ENCODE measurements around the gene PRICKLE2. TPM values are rescaled to one million over a fixed set of nuclear protein-coding genes. Genes with fewer than 3 reads are reported as not detected.

PRICKLE2 gene
- total RNA-seq, 1 experiment from 2014 or later = 5.6 TPM

DNA sequence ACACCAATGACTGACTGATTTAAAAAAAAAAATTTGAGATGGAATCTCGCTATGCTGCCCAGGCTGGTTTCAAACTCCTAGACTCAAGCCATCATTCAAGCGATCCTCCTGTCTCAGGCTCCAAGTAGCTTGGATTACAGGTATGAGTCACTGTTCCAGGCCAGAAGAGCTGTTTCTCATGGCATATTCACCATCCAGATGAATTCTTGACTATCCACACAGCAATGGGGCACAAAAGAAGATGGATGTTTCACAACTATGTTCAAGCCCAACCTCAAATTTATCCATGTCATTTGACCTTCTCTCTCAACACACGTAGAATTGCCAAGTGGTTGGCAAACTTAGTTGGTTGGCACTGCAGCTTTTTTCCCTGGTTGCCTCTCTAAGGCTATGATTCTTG, 40.6 kb downstream of the PRICKLE2 start:
- ChIA-PET POLR2A (no interaction called here), CTCF (interaction anchor here (1.4 to 1.5 kb wide), 2 partner anchors 18 to 154 kb away, joined by 3 to 5 read pairs; no protein-coding TSS in a partner anchor)
- peaks cover 13% of the 10 kb centered on the region for H3K4me1 Mint-ChIP-seq
- DNase-seq (ENCODE audit: low spot score) (no peak), ATAC-seq (no peak)
- no peak overlapping the region for H3K27ac Mint-ChIP-seq
- no peaks in the 10 kb centered on the region for H3K36me3 Mint-ChIP-seq
- no peak overlapping the region for H3K4me3 Mint-ChIP-seq
- TF ChIP-seq NR2C2 (CRISPR knock-in tag; IDR thresholded peaks at IDR 0.05) (no peak), ZNF416 (CRISPR knock-in tag; IDR thresholded peaks at IDR 0.05) (no peak), TCF7 (CRISPR knock-in tag; IDR thresholded peaks at IDR 0.05; ENCODE audit: low read depth) (no peak), NFE2L1 (CRISPR knock-in tag; IDR thresholded peaks at IDR 0.05) (no peak), MLX (CRISPR knock-in tag; IDR thresholded peaks at IDR 0.05) (no peak), ATF2 (CRISPR knock-in tag; IDR thresholded peaks at IDR 0.05; ENCODE audit: borderline replicate concordance, low read depth) (no peak), FOXP1 (CRISPR knock-in tag; IDR thresholded peaks at IDR 0.05; ENCODE audit: borderline replicate concordance) (no peak), RORB (CRISPR knock-in tag; IDR thresholded peaks at IDR 0.05) (no peak), ATF3 (CRISPR knock-in tag; conservative IDR thresholded peaks at IDR 0.05) (no peak)
- TF ChIP-seq, protein P1, sequence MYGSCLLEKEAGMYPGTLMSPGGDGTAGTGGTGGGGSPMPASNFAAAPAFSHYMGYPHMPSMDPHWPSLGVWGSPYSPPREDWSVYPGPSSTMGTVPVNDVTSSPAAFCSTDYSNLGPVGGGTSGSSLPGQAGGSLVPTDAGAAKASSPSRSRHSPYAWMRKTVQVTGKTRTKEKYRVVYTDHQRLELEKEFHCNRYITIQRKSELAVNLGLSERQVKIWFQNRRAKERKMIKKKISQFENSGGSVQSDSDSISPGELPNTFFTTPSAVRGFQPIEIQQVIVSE (CRISPR knock-in tag; IDR thresholded peaks at IDR 0.05; ENCODE audit: borderline replicate concordance) = no peak
- TF ChIP-seq, protein P2, sequence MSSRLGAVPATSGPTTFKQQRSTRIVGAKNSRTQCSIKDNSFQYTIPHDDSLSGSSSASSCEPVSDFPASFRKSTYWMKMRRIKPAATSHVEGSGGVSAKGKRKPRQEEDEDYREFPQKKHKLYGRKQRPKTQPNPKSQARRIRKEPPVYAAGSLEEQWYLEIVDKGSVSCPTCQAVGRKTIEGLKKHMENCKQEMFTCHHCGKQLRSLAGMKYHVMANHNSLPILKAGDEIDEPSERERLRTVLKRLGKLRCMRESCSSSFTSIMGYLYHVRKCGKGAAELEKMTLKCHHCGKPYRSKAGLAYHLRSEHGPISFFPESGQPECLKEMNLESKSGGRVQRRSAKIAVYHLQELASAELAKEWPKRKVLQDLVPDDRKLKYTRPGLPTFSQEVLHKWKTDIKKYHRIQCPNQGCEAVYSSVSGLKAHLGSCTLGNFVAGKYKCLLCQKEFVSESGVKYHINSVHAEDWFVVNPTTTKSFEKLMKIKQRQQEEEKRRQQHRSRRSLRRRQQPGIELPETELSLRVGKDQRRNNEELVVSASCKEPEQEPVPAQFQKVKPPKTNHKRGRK (CRISPR knock-in tag; IDR thresholded peaks at IDR 0.05; ENCODE audit: borderline replicate concordance) = no peak
- no peaks in the 10 kb centered on the region for H3K9me3 Mint-ChIP-seq
- H3K27me3 Mint-ChIP-seq (ENCODE audit: low read depth) = no peaks in the 10 kb centered on the region

DNA sequence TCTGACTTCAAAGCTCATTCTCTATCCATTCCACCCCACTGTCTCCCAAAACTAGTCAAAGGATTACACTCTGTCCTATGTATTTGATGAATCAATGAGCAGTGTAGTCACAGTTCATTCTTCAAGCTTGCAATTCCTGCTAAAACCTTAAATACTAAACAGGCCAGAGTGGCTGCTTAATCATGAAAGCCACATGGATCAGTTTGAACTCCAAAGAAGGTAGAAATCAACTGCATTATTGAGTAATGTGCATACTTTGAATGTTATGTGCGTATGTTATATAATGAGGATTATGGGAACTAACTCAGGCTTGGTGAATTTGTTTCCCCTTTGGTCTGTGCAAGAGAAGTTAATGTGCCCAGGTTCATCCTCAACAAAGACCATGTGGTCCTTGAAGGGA, 45.4 kb downstream of the PRICKLE2 start:
- TF ChIP-seq NFATC4 (CRISPR knock-in tag; IDR thresholded peaks at IDR 0.05) = no peak
- TF ChIP-seq MAX (CRISPR knock-in tag; IDR thresholded peaks at IDR 0.05) = no peak
- TF ChIP-seq ZNF263 (CRISPR knock-in tag; IDR thresholded peaks at IDR 0.05; ENCODE audit: low read depth) = no peak
- TF ChIP-seq EMX1 (CRISPR knock-in tag; IDR thresholded peaks at IDR 0.05) = no peak
- TF ChIP-seq, protein P3, sequence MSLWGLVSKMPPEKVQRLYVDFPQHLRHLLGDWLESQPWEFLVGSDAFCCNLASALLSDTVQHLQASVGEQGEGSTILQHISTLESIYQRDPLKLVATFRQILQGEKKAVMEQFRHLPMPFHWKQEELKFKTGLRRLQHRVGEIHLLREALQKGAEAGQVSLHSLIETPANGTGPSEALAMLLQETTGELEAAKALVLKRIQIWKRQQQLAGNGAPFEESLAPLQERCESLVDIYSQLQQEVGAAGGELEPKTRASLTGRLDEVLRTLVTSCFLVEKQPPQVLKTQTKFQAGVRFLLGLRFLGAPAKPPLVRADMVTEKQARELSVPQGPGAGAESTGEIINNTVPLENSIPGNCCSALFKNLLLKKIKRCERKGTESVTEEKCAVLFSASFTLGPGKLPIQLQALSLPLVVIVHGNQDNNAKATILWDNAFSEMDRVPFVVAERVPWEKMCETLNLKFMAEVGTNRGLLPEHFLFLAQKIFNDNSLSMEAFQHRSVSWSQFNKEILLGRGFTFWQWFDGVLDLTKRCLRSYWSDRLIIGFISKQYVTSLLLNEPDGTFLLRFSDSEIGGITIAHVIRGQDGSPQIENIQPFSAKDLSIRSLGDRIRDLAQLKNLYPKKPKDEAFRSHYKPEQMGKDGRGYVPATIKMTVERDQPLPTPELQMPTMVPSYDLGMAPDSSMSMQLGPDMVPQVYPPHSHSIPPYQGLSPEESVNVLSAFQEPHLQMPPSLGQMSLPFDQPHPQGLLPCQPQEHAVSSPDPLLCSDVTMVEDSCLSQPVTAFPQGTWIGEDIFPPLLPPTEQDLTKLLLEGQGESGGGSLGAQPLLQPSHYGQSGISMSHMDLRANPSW (CRISPR knock-in tag; conservative IDR thresholded peaks at IDR 0.05; ENCODE audit: low read depth) = no peak
- peaks cover 9% of the 10 kb centered on the region for H3K9me3 Mint-ChIP-seq
- peaks cover 16% of the 10 kb centered on the region for H3K4me1 Mint-ChIP-seq
- H3K36me3 Mint-ChIP-seq = no peaks in the 10 kb centered on the region
- CTCF ChIA-PET = interaction anchor here (0.7 to 0.8 kb wide), 2 partner anchors 284 to 304 kb away, joined by 3 to 4 read pairs; no protein-coding TSS in a partner anchor
- ATAC-seq (no peak), DNase-seq (ENCODE audit: low spot score) (no peak)
- POLR2A ChIA-PET = no interaction called here
- no peak overlapping the region for H3K4me3 Mint-ChIP-seq
- no peak overlapping the region for H3K27ac Mint-ChIP-seq
- H3K27me3 Mint-ChIP-seq (ENCODE audit: low read depth) = no peaks in the 10 kb centered on the region
